HG03558 (cell line): ENCODE results near the gene DIAPH3.
"Not testable (repeated sequence)": the region's sequence is repeated elsewhere in the genome, so short reads cannot be mapped to it uniquely, and the experiment has no call there.

ENCODE experiments used
- ATAC-seq: cut with Tn5 transposase; IDR thresholded peaks from one replicate; pipeline ENCODE4 v1.9.1; 2021; ENCODE audit warnings: moderate number of reproducible peaks; ENCODE audit not compliant: unreplicated experiment; ENCODE audit errors: extremely low read depth

Gene DIAPH3

GRCh38 chr13:60163478-60164233 is at the start of gene DIAPH3:
Gene DIAPH3 (minus strand): TSS chr13:60163928. CDS start chr13:60163766, 162 bp downstream.
- ATAC-seq: peak; percentile 99

- ATAC-seq: no peak
These were observed 49.6 kb upstream of the DIAPH3 start for GRCh38 chr13:60213236-60213744.

- ATAC-seq: no peak
These were observed 47.8 kb upstream of the DIAPH3 start for GRCh38 chr13:60211548-60211947.

- no peak for ATAC-seq
These were observed 47.0 kb upstream of the DIAPH3 start for GRCh38 chr13:60210510-60211330.

GRCh38 chr13:60205499-60205898 is 41.8 kb upstream of the DIAPH3 start:
- not testable (repeated sequence) for ATAC-seq

GRCh38 chr13:60201286-60201685 is 37.6 kb upstream of the DIAPH3 start:
- ATAC-seq: no peak

- not testable (repeated sequence) for ATAC-seq
These were observed 32.2 kb upstream of the DIAPH3 start for GRCh38 chr13:60195893-60196292.

- ATAC-seq: no peak
These were observed 19.2 kb upstream of the DIAPH3 start for GRCh38 chr13:60182907-60183306.

- no peak for ATAC-seq
These were observed 14.6 kb upstream of the DIAPH3 start for GRCh38 chr13:60178327-60178726.

- ATAC-seq: no peak
These were observed 11.8 kb upstream of the DIAPH3 start for GRCh38 chr13:60175571-60175970.

- no peak for ATAC-seq
These were observed 10.4 kb upstream of the DIAPH3 start for GRCh38 chr13:60174113-60174512.

- no peak for ATAC-seq
These were observed 8.4 kb upstream of the DIAPH3 start for GRCh38 chr13:60172111-60172510.

GRCh38 chr13:60170414-60170813 is 6.7 kb upstream of the DIAPH3 start:
- no peak for ATAC-seq

GRCh38 chr13:60169239-60170031 is 5.7 kb upstream of the DIAPH3 start:
- no peak for ATAC-seq

GRCh38 chr13:60167121-60167520 is 3.4 kb upstream of the DIAPH3 start:
- no peak for ATAC-seq

- no peak for ATAC-seq
These were observed 1.8 kb upstream of the DIAPH3 start for GRCh38 chr13:60165391-60166099.

- ATAC-seq: no peak
These were observed 634 bp upstream of the DIAPH3 start for GRCh38 chr13:60164234-60164889.

GRCh38 chr13:60162096-60162495 is 1.6 kb downstream of the DIAPH3 start:
- ATAC-seq: no peak

- no peak for ATAC-seq
These were observed 5.4 kb downstream of the DIAPH3 start for GRCh38 chr13:60158321-60158801.
